ENCODE data around the gene CDRT15.
"Not testable (repeated sequence)": the region's sequence is repeated elsewhere in the genome, so short reads cannot be mapped to it uniquely, and the experiment has no call there.

CDRT15 gene

GRCh38 chr17:14209215-14209614 lies 27.4 kb downstream of the CDRT15 start:
- no peak for DNase-seq (ENCODE audit: insufficient read length, low spot score)

GRCh38 chr17:14207791-14208190 lies 28.9 kb downstream of the CDRT15 start:
- FAIRE-seq (no peak), DNase-seq (ENCODE audit: insufficient read length, low spot score) (no peak)

More at GRCh38 chr17:14209215-14209614, 27.4 kb downstream of the CDRT15 start:
- FAIRE-seq: no peak

- DNase-seq (ENCODE audit: insufficient read length, low spot score) (no peak), FAIRE-seq (no peak)
Measured at GRCh38 chr17:14206891-14207290, 29.8 kb downstream of the CDRT15 start.

- FAIRE-seq: no peak
Measured at GRCh38 chr17:14205992-14206461, 30.6 kb downstream of the CDRT15 start.

GRCh38 chr17:14205380-14205779 lies 31.3 kb downstream of the CDRT15 start:
- FAIRE-seq: no peak

More at GRCh38 chr17:14205992-14206461, 30.6 kb downstream of the CDRT15 start:
- DNase-seq (ENCODE audit: insufficient read length, low spot score): no peak

GRCh38 chr17:14204546-14204945 lies 32.1 kb downstream of the CDRT15 start:
- no peak for FAIRE-seq
- no peak for DNase-seq (ENCODE audit: insufficient read length, low spot score)

More at GRCh38 chr17:14205380-14205779, 31.3 kb downstream of the CDRT15 start:
- DNase-seq (ENCODE audit: insufficient read length, low spot score): no peak

- FAIRE-seq (no peak), DNase-seq (ENCODE audit: insufficient read length, low spot score) (no peak)
Measured at GRCh38 chr17:14204084-14204483, 32.6 kb downstream of the CDRT15 start.

- FAIRE-seq (no peak), DNase-seq (ENCODE audit: insufficient read length, low spot score) (no peak)
Measured at GRCh38 chr17:14203388-14203787, 33.3 kb downstream of the CDRT15 start.

- DNase-seq (ENCODE audit: insufficient read length, low spot score) (no peak), FAIRE-seq (no peak)
Measured at GRCh38 chr17:14202388-14203166, 34.1 kb downstream of the CDRT15 start.

- DNase-seq (ENCODE audit: insufficient read length, low spot score): no peak
- no peak for FAIRE-seq
Measured at GRCh38 chr17:14201988-14202380, 34.7 kb downstream of the CDRT15 start.

GRCh38 chr17:14201021-14201987 lies 35.4 kb downstream of the CDRT15 start:
- no peak for DNase-seq (ENCODE audit: insufficient read length, low spot score)
- FAIRE-seq: no peak

GRCh38 chr17:14200354-14200753 lies 36.3 kb downstream of the CDRT15 start:
- DNase-seq (ENCODE audit: insufficient read length, low spot score) (no peak), FAIRE-seq (no peak)

- no peak for FAIRE-seq
- DNase-seq (ENCODE audit: insufficient read length, low spot score): no peak
Measured at GRCh38 chr17:14199601-14200000, 37.1 kb downstream of the CDRT15 start.

- FAIRE-seq (no peak), DNase-seq (ENCODE audit: insufficient read length, low spot score) (no peak)
Measured at GRCh38 chr17:14198575-14198974, 38.1 kb downstream of the CDRT15 start.

GRCh38 chr17:14198013-14198412 lies 38.6 kb downstream of the CDRT15 start:
- DNase-seq (ENCODE audit: insufficient read length, low spot score) (no peak), FAIRE-seq (no peak)

- no peak for DNase-seq (ENCODE audit: insufficient read length, low spot score)
- FAIRE-seq: no peak
Measured at GRCh38 chr17:14197586-14197985, 39.1 kb downstream of the CDRT15 start.

GRCh38 chr17:14197057-14197456 lies 39.6 kb downstream of the CDRT15 start:
- DNase-seq (ENCODE audit: insufficient read length, low spot score) (no peak), FAIRE-seq (no peak)

- DNase-seq (ENCODE audit: insufficient read length, low spot score) (no peak), FAIRE-seq (no peak)
Measured at GRCh38 chr17:14196377-14196997, 40.2 kb downstream of the CDRT15 start.

GRCh38 chr17:14192636-14193344 lies 43.9 kb downstream of the CDRT15 start:
- FAIRE-seq; DNase-seq (ENCODE audit: insufficient read length, low spot score): not testable (repeated sequence)

GRCh38 chr17:14192039-14192438 lies 44.6 kb downstream of the CDRT15 start:
- peak; percentile 28 for FAIRE-seq
- not testable (repeated sequence) for DNase-seq (ENCODE audit: insufficient read length, low spot score)
